Lower leg skin (tissue), 3 donors: ENCODE data around the gene TNFRSF8.

Experiments used
- CTCF ChIP-seq, 3 donors: fragments of 450-650 bp; IDR thresholded peaks; one replicate each; pipeline ENCODE4 v1.5.1; 2016; ENCODE audit warnings: antibody characterized with exemption in 3 of 3, mild to moderate bottlenecking in 3 of 3, moderate library complexity in 2 of 3
- POLR2A ChIP-seq, 2 donors: fragments of 450-650 bp; IDR thresholded peaks; one replicate each; pipeline ENCODE4 v1.6.1; 2016 to 2017; ENCODE audit warnings: antibody characterized with exemption in 2 of 2, mild to moderate bottlenecking in 1 of 2, moderate library complexity in 1 of 2

DNA sequence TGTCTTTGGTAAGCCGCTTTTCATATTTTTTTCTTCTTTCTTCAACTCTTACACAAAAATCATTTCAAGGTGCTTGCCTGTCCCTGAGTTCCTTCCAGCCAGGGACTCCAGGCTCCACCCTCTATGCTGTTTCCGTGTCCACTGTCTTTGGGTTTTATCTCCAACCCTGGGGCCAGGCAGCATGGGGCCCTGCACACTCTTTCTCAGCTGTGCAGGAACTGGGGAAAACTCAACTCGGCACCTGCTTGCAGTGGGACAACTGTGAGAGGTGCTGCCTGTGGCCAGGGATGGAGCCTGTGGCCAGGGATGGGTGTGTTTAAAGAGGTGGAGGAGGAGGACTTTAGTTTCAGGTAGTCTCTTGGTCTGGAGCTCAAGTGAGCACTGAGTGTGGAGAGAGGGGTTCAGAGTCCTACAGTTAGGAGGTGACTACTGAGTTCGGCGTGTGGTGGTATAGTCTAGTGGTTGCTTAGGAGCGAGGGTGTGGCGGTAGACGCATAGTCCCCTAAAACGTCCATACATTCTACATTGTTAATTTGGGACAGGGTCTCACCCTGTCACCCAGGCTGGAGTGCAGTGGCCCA, 13.4 kb downstream of the TNFRSF8 start:
- no peak for TF ChIP-seq CTCF (IDR thresholded peaks at IDR 0.05)
- no peak for TF ChIP-seq POLR2A (IDR thresholded peaks at IDR 0.05)
